Measurements from ENCODE around the gene HTT. TPM values are rescaled to one million over a fixed set of nuclear protein-coding genes. Genes with fewer than 3 reads are reported as not detected.
"Not testable (repeated sequence)": the region's sequence is repeated elsewhere in the genome, so short reads cannot be mapped to it uniquely, and the experiment has no call there.

The HTT gene
- total RNA-seq, 2 donors from 2014 or later: 77.8 to 121 TPM

DNA sequence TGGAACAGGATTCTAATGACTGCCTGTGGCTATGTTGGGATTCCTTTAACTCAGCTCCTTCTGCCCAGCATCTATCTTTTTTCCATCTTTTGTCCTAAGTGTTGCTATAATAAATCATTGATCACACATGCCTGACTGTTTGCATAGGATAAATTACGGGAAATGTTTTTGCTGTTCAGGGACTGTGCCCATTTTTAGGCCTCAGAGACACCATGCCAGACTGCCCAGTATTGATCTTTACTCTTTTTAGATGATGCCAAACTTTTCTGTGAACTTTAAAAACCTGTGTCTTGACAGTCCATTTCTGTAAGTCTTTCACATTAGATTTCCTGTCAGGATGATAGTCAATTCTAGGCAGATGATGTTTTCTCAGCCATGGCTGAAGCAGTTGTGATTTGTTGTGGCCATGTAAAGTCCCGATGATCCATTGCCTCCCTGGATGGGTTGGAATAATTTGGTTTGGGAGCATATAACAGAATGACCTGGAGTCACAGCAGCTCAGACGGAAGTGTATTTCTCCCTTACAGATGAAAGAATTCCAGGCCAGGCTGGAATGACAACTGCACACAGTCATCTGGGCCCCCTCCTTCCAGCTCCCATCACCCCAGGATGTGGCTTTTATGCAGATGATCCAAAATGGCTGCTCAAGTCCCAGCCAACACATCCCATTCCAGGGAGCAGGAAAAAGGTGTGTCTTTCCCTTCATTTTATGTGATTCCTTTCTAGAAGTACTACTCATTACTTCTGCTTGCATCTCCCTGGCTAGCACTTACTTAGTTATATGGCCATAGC lies 3.6 kb upstream of the HTT start:
- ATAC-seq (no peak), DNase-seq (ENCODE audit: low spot score in 2 of 2) (no peak)
- no peaks in the 10 kb centered on the region for H3K9me3 Mint-ChIP-seq
- no peak overlapping the region for H3K27ac Mint-ChIP-seq
- H3K36me3 Mint-ChIP-seq: peaks cover 0 to 9% of the 10 kb centered on the region in 2 donors

DNA sequence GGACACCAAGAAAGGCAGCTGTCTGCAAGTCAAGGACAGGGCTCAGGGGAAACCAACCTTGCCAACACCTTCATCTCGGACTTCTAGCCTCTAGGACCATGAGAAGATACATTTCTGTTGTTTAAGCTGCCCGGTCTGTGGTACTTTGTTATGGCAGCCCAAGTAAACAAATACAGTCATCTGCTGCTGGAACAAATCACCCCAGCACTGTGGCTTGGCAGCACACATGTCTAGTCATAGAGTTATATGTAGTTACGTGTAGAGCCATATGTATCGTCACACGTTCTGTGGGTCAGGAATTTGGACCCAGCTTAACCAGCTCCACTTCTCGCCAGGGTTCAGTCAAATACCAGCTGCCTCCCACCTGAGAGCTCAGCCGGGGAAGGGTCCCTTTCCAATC lies 2.7 kb upstream of the HTT start:
- H3K36me3 Mint-ChIP-seq: peaks cover 0 to 15% of the 10 kb centered on the region in 2 donors
- no peaks in the 10 kb centered on the region for H3K9me3 Mint-ChIP-seq
- ATAC-seq (no peak), DNase-seq (ENCODE audit: low spot score in 2 of 2) (no peak)
- H3K27ac Mint-ChIP-seq: no peak overlapping the region

DNA sequence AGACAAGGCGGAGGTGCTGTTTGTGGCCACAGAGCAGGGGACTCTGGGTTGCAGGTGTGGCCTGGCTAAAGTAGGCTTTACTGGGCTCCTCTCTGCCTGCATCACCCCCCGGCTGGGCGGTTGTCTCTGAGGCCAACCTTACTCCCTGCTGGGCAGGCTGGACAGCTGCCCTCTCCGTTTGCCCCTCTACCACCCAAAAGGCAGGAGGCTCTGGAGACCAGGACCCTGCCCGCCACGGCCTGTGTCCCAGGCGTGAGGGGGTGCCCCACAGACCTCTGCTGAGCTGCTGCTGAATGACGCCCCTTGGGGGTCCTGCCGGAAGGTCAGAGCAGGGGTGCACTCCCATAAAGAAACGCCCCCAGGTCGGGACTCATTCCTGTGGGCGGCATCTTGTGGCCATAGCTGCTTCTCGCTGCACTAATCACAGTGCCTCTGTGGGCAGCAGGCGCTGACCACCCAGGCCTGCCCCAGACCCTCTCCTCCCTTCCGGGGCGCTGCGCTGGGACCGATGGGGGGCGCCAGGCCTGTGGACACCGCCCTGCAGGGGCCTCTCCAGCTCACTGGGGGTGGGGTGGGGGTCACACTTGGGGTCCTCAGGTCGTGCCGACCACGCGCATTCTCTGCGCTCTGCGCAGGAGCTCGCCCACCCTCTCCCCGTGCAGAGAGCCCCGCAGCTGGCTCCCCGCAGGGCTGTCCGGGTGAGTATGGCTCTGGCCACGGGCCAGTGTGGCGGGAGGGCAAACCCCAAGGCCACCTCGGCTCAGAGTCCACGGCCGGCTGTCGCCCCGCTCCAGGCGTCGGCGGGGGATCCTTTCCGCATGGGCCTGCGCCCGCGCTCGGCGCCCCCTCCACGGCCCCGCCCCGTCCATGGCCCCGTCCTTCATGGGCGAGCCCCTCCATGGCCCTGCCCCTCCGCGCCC lies 1.1 kb upstream of the HTT start:
- ATAC-seq (peak; percentile 52 to 58), DNase-seq (ENCODE audit: low spot score in 2 of 2) (no peak)
- no peak overlapping the region for H3K27ac Mint-ChIP-seq
- H3K36me3 Mint-ChIP-seq: peaks cover 0 to 21% of the 10 kb centered on the region in 2 donors
- H3K9me3 Mint-ChIP-seq: no peaks in the 10 kb centered on the region

DNA sequence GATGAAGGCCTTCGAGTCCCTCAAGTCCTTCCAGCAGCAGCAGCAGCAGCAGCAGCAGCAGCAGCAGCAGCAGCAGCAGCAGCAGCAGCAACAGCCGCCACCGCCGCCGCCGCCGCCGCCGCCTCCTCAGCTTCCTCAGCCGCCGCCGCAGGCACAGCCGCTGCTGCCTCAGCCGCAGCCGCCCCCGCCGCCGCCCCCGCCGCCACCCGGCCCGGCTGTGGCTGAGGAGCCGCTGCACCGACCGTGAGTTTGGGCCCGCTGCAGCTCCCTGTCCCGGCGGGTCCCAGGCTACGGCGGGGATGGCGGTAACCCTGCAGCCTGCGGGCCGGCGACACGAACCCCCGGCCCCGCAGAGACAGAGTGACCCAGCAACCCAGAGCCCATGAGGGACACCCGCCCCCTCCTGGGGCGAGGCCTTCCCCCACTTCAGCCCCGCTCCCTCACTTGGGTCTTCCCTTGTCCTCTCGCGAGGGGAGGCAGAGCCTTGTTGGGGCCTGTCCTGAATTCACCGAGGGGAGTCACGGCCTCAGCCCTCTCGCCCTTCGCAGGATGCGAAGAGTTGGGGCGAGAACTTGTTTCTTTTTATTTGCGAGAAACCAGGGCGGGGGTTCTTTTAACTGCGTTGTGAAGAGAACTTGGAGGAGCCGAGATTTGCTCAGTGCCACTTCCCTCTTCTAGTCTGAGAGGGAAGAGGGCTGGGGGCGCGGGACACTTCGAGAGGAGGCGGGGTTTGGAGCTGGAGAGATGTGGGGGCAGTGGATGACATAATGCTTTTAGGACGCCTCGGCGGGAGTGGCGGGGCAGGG lies 568 bp downstream of the HTT start:
- ATAC-seq: peak; percentile 19 to 26
- Mint-ChIP-seq H3K9me3 (no peaks in the 10 kb centered on the region), H3K36me3 (peaks cover 0 to 29% of the 10 kb centered on the region in 2 donors), H3K27ac (peak overlapping the region; percentile 90 to 97)
- peak; percentile 59 to 65 for DNase-seq (ENCODE audit: low spot score in 2 of 2)

DNA sequence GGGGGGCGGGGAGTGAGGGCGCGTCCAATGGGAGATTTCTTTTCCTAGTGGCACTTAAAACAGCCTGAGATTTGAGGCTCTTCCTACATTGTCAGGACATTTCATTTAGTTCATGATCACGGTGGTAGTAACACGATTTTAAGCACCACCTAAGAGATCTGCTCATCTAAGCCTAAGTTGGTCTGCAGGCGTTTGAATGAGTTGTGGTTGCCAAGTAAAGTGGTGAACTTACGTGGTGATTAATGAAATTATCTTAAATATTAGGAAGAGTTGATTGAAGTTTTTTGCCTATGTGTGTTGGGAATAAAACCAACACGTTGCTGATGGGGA lies 1.1 kb downstream of the HTT start:
- peaks cover 0 to 29% of the 10 kb centered on the region in 2 donors for H3K36me3 Mint-ChIP-seq
- DNase-seq (ENCODE audit: low spot score in 2 of 2) (no peak), ATAC-seq (no peak)
- H3K27ac Mint-ChIP-seq: peak overlapping the region; percentile 90 to 97
- no peaks in the 10 kb centered on the region for H3K9me3 Mint-ChIP-seq

DNA sequence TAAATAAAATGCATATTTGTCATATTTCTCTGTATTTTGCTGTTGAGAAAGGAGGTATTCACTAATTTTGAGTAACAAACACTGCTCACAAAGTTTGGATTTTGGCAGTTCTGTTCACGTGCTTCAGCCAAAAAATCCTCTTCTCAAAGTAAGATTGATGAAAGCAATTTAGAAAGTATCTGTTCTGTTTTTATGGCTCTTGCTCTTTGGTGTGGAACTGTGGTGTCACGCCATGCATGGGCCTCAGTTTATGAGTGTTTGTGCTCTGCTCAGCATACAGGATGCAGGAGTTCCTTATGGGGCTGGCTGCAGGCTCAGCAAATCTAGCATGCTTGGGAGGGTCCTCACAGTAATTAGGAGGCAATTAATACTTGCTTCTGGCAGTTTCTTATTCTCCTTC lies 3.3 kb downstream of the HTT start:
- peak in 1 of 2 donors; percentile 47 for DNase-seq (ENCODE audit: low spot score in 2 of 2)
- Mint-ChIP-seq H3K36me3 (peaks cover 0 to 34% of the 10 kb centered on the region in 2 donors), H3K27ac (peak overlapping the region in 1 of 2 donors; percentile 50), H3K9me3 (no peaks in the 10 kb centered on the region)
- peak in 1 of 2 donors; percentile 33 for ATAC-seq

DNA sequence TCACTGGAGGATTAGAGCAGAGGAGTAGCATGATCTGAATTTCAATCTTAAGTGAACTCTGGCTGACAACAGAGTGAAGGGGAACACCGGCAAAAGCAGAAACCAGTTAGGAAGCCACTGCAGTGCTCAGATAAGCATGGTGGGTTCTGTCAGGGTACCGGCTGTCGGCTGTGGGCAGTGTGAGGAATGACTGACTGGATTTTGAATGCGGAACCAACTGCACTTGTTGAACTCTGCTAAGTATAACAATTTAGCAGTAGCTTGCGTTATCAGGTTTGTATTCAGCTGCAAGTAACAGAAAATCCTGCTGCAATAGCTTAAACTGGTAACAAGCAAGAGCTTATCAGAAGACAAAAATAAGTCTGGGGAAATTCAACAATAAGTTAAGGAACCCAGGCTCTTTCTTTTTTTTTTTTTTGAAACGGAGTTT lies 5.2 kb downstream of the HTT start:
- Mint-ChIP-seq H3K9me3 (peaks cover 0 to 5% of the 10 kb centered on the region in 2 donors), H3K27ac (no peak overlapping the region), H3K36me3 (peaks cover 6 to 44% of the 10 kb centered on the region in 2 donors)
- no peak for DNase-seq (ENCODE audit: low spot score in 2 of 2)
- no peak for ATAC-seq

DNA sequence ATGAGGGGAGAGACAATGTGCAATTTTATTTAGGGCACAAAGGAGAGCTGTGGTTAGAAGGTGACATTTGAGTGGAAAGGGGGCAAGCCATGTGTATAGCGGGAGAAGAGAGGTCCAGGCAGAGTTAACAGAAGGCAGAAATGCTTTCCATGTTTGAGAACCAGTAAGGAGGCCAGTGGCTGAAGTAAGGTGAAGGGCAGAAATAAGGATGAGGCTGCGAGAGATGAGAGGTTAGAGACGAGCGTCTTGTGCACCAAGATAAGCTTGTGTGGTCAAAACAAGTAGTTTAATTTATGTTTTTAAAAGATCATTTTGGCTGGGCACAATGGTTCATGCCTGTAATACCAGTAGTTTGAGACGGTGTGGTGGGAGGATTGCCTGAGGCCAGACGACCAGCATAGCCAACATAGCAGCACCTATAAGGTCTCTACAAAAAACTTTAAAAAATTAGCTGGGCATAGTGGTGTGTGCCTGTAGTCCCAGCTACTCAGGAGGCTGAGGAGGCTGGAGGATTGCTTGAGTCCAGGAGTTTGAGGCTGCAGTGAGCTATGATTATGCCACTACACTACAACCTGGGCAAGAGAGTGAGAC lies 8.5 kb downstream of the HTT start:
- DNase-seq (ENCODE audit: low spot score in 2 of 2): no peak
- Mint-ChIP-seq H3K27ac (peak overlapping the region in 1 of 2 donors; percentile 85), H3K9me3 (peaks cover 0 to 5% of the 10 kb centered on the region in 2 donors), H3K36me3 (peaks cover 6 to 41% of the 10 kb centered on the region in 2 donors)
- ATAC-seq: no peak

DNA sequence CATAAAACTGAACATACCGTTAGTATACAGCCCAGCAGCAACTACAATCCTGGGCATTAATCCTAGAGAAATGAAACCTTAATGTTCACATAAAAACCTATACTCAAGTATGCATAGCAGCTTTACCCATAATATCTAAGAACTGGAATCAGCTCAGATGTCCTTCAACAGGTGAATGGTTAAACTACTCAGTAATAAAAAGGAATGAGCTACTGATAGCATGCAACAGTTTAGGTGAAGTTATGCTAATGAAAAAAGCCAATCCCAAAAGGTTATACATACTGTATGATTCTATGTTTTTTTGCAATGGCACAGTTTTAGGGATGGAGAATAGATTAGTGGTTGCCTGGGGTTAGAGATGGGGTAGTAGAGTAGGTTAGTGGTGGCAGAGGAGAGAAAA lies 9.3 kb downstream of the HTT start:
- ATAC-seq (peak in 1 of 2 donors; percentile 30), DNase-seq (ENCODE audit: low spot score in 2 of 2) (no peak)
- Mint-ChIP-seq H3K36me3 (peaks cover 13 to 44% of the 10 kb centered on the region in 2 donors), H3K27ac (peak overlapping the region; percentile 68 to 88), H3K9me3 (peaks cover 0 to 5% of the 10 kb centered on the region in 2 donors)

DNA sequence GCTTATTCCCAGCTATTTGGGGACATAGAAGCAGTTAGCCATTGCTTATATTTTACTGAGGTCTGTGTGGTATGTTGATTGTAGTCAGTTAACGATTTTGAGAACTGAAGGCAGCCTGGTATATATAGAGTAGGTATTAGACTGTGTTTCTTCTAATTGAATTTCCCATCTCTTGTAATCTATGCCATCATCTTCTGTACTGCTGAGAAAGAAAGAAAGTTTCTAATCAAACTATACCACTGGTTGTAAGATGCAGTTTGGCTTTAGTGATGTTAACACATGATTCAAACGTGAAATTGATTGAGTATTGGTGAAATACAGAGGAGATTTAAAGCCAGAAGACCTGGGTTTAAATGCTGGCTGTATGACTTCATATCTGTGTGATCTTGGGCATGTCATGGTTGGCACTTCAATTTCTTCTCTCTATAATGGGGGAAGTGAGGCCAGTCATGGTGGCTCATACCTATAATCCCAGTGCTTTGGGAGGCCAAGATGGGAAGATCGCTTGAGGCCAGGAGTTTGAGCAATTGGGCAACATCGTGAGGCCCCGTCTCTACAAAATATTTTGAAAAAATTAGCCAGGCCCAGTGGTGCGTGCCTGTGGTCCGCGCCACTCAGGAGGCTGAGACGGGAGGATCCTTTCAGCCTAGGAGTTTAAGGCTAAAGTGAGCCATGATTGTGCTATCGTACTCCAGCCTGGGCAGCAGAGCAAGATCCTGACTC lies 11.6 kb downstream of the HTT start:
- peak overlapping the region; percentile 66 to 93 for H3K27ac Mint-ChIP-seq
- peak; percentile 26 to 52 for ATAC-seq
- no peak for DNase-seq (ENCODE audit: low spot score in 2 of 2)
- H3K36me3 Mint-ChIP-seq: peaks cover 13 to 44% of the 10 kb centered on the region in 2 donors
- H3K9me3 Mint-ChIP-seq: peaks cover 0 to 5% of the 10 kb centered on the region in 2 donors

DNA sequence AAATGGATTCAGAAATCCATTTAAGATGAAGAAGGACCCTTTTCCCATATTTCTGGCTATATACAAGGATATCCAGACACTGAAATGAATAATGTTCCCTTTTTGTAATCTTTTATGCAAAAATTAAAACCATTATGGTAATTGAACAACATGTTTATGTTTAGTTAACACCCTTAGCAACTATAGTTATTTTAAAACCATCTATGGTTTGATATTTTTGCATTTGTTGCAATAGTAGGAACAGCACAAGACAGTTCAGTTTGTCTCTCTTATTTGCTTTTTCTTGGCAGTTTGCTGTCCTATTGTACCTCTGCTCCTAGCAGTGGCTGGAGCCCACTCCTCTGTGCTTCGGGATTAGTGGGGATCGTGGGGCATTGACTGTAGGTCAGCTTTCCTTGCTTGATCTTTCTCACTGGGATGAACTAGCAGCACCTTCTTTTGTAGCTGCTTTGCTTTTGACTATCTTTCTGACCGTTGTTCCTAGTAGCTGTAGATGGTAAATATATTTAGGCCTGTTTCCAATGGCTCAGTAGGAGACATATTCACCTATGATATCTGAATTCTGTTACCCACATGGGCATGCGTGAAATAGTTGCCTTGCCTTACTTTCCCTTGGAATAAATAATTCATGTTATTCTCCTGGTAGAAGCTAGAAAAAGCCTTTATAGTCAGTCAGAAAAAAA lies 12.8 kb downstream of the HTT start:
- Mint-ChIP-seq H3K36me3 (peaks cover 13 to 42% of the 10 kb centered on the region in 2 donors), H3K9me3 (peaks cover 0 to 5% of the 10 kb centered on the region in 2 donors), H3K27ac (peak overlapping the region in 1 of 2 donors; percentile 59)
- ATAC-seq (no peak), DNase-seq (ENCODE audit: low spot score in 2 of 2) (no peak)

DNA sequence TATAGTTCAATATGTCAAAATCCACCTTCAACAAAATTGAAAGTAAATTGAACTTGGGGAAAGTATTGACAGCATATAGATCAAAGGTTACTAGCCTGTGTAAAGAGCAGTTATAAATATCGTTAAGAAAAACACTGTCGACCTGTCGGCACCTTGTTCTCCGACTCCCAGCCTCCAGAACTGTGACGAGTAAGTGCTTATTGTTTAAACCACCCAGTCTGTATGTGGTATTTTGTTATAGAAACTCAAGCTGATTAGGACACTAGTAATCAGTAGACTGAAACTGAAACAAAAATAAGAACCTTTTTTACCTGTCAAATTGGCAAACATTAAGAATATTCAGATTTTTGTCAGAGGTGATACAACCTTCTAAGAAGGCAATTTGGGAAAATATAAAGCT lies 17.0 kb downstream of the HTT start:
- ATAC-seq (peak in 1 of 2 donors; percentile 34), DNase-seq (ENCODE audit: low spot score in 2 of 2) (no peak)
- Mint-ChIP-seq H3K36me3 (peaks cover 13 to 55% of the 10 kb centered on the region in 2 donors), H3K9me3 (no peaks in the 10 kb centered on the region), H3K27ac (no peak overlapping the region)

DNA sequence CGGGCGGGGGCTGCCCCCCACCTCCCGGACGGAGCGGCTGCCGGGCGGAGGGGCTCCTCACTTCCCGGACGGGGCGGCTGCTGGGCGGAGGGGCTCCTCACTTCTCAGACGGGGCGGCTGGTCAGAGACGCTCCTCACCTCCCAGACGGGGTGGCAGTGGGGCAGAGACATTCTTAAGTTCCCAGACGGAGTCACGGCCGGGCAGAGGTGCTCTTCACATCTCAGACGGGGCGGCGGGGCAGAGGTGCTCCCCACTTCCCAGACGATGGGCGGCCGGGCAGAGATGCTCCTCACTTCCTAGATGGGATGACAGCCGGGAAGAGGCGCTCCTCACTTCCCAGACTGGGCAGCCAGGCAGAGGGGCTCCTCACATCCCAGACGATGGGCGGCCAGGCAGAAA lies 20.2 kb downstream of the HTT start:
- not testable (repeated sequence) for H3K27ac Mint-ChIP-seq; ATAC-seq; H3K9me3 Mint-ChIP-seq; DNase-seq (ENCODE audit: low spot score in 2 of 2)
- H3K36me3 Mint-ChIP-seq: peaks cover 6 to 31% of the 10 kb centered on the region in 2 donors

DNA sequence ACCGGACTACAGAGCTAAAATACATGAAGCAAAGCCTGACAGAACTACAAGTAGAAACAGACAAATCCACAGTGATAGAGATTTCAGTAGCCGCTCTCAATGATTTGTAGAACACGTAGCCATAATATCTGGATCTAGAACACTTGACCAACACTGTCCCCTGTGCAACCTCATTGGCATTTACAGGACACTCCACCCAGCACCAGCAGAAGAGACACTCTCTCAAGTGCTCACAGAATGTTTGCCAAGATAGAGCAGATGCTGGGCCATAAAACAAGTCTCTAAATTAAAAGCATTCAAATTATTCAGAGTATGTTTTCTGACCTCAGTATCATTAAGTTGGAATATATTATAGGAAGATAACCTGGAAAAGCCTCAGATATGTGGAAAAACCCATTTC lies 21.7 kb downstream of the HTT start:
- no peak for ATAC-seq
- Mint-ChIP-seq H3K27ac (no peak overlapping the region), H3K36me3 (peaks cover 6 to 29% of the 10 kb centered on the region in 2 donors), H3K9me3 (no peaks in the 10 kb centered on the region)
- no peak for DNase-seq (ENCODE audit: low spot score in 2 of 2)

DNA sequence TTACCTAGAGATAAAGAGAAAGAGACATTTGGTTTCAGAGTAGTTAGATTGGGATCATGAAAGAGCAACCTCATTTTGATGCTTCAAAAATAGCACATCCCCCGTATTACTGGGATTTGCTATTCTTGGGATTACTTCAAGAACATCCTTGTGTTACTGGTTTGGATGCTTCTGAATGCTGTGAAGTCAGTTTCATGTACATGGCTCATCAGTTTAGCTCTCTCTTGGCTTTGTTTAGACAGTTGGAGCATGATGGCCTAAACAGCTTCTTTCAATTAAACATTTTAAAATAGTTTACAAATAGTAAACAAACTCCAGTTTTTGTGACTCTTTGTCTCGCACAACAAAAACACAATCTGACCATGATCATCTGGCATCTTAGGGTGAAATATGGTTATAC lies 23.9 kb downstream of the HTT start:
- ATAC-seq: no peak
- H3K9me3 Mint-ChIP-seq: no peaks in the 10 kb centered on the region
- no peak for DNase-seq (ENCODE audit: low spot score in 2 of 2)
- H3K36me3 Mint-ChIP-seq: peaks cover 0 to 21% of the 10 kb centered on the region in 2 donors
- no peak overlapping the region for H3K27ac Mint-ChIP-seq

Data from activated naive CD4-positive, alpha-beta T cell treated with anti-CD3 and anti-CD28 coated beads, Interleukin-2, amount 50 U/mL, for 72 hours (primary cell).